ENCODE data around the gene SCML2.
"Not testable (repeated sequence)": the region's sequence is repeated elsewhere in the genome, so short reads cannot be mapped to it uniquely, and the experiment has no call there.

SCML2 gene

DNA sequence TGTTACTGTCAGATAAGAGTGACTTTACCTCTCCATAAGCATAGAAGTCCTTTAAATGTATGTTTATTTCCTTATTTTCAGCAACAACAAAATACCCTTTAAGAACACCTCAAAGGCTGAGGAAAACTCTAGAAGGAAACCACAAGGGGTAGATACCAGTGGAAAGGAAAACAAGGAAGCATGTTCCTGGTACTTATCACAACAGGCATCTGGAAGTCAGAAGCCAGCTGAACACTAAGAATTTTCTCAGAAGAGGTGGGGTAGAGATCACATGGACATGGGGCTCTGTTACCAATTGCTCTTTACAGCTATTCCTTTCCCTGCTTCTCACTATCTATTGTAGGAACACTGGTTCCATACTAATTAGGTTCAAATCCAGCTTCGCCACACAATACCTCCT, 82.3 kb downstream of the SCML2 start:
- in situ Hi-C loops (cut with MboI; ENCODE audit: low sequenced_read_pairs) = no loop called here

DNA sequence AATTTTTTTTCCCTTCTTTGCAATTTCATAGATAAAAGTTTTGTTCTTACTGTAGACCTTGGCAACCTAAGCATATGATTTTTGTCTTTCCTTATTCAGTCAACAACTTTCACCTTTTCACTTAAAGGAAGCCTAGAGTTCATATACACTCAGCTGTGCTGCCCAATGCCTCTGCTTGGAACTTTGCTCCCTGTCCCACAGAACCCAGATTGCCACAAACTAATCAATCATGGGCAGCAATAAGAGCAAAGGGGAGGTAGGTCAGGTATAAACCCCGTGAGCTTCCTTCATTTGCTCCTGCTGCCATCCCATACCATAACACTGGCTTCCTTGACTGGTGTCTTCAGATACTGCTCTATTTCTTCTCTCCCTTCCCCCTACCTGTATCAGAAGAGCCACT, 82.8 kb downstream of the SCML2 start:
- in situ Hi-C loops (cut with MboI; ENCODE audit: low sequenced_read_pairs) = no loop called here

GRCh38 chrX:18271309-18271708, 83.2 kb downstream of the SCML2 start:
- in situ Hi-C loops (cut with MboI; ENCODE audit: low sequenced_read_pairs) = no loop called here

GRCh38 chrX:18255059-18255458, 99.4 kb downstream of the SCML2 start:
- in situ Hi-C loops (cut with MboI; ENCODE audit: low sequenced_read_pairs) = no loop called here

- in situ Hi-C loops (cut with MboI; ENCODE audit: low sequenced_read_pairs) = no loop called here
Measured at GRCh38 chrX:18252644-18253359, 101.7 kb downstream of the SCML2 start.

DNA sequence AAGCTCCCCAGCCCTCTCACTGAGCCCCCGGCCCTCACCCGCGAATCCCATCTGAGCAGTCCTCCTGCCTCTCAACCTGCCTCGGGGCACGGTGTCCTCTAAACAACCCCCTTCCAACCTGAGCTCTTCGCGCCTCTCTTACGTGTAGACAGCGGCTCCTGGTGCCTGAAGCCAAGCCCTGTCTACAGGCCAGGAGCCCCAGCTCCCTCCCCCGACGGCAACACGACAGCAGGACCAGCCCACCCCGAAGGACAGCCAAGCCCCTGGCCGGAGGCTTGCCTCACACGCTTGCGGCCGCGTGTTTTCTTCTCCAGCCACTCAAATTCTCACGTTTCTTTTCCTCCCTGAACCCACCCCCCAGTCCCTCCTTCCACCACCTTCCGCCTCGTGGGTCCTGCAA, 124.8 kb downstream of the SCML2 start:
- in situ Hi-C loops (cut with MboI; ENCODE audit: low sequenced_read_pairs) = not testable (repeated sequence)

DNA sequence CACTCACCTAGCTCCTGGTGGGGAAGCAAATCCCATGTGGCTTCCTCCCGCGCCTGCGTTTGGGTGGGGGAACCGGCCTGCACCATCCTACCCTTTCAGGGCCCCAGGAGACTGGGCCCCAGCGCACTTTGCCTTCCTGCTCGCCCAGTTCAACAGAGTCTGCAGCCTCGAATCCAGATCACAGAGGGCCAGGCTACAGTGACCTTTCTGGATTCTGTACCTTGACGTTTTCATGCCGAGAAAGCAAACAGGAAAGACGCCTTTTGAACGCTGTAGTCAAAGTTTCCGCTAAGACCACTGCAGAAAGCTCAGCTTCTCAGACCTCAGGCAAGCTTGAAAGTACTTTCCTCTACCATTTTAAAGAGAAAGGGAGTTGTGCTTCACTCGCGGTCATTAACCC, 126.4 kb downstream of the SCML2 start:
- in situ Hi-C loops (cut with MboI; ENCODE audit: low sequenced_read_pairs) = no loop called here

GRCh38 chrX:18227458-18227857, 127.0 kb downstream of the SCML2 start:
- in situ Hi-C loops (cut with MboI; ENCODE audit: low sequenced_read_pairs) = no loop called here

- in situ Hi-C loops (cut with MboI; ENCODE audit: low sequenced_read_pairs) = no loop called here
Measured at GRCh38 chrX:18220786-18221185, 133.7 kb downstream of the SCML2 start, which contains the start of gene BEND2. Gene BEND2, minus strand, starts transcription at chrX:18220886. Its CDS starts 136 bp downstream, at chrX:18220750.

DNA sequence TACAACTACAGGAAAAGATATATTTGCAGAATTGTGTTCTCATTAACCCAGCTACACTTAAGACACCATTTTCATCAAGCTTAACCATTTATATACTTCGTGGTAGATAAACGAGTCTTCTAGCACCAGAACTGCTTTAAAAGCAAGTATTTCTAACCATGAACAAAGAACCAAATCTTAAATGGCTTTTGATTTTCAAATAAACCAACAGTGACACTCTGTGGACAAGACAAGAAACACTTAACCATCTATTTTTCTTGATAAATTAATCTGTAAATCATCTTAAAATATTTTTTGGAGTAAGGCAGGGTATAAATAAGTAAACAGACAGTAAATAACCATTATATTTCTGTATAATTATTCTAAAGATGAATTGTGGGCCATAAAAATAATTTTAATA, 144.0 kb downstream of the SCML2 start:
- in situ Hi-C loops (cut with MboI; ENCODE audit: low sequenced_read_pairs) = no loop called here

GRCh38 chrX:18206657-18207056, 147.8 kb downstream of the SCML2 start:
- in situ Hi-C loops (cut with MboI; ENCODE audit: low sequenced_read_pairs) = no loop called here

DNA sequence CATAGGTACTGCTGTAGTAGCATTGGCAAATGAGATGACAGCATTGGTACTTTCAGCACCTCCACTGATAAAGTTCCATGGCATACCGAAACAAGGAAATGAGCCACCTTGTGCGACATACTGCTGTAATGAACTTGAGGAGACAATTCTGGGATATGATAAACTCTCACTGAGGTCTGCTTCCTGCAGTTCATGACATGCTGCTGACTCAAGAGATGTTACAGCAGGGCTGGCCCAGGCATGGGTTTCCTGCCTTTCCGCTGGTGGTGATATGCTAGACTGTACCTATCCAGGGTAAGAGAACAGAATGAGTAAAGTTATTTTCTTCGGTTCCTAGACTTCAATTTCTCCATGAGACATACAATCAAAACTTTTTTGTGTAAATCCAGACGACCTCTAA, 150.9 kb downstream of the SCML2 start:
- in situ Hi-C loops (cut with MboI; ENCODE audit: low sequenced_read_pairs) = no loop called here

DNA sequence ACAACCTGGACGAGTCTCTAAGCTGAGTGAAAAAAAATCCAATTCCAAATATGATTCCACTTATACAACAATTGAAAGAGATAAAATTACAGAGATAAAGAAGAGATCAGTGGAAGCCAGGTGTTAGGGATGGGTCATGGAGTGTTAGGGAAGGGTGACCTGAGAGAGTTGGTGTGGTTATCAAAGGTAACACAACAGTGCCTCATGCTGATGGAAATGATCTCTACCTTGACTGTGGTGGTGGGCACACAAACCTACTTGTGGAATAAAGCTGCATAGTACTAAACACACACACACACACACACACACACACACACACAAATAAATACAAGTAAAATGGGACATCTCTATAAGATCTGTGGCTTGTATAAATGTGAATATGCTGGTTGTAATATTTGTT, 159.8 kb downstream of the SCML2 start:
- in situ Hi-C loops (cut with MboI; ENCODE audit: low sequenced_read_pairs) = no loop called here
